OCI-LY7 (cell line): Measurements from ENCODE around the gene SOX21. TPM values are rescaled to one million over a fixed set of nuclear protein-coding genes. Genes with fewer than 3 reads are reported as not detected.

Source experiments
- BruUV-seq: library from RNA; stranded (reverse); fragments of 400-500 nt; replicated peaks from 2 replicates; lab custom pipeline; 2021; lab: Mats Ljungman, UMichigan
- CTCF ChIA-PET: fragments of 300-600 bp; sonication (Branson Sonifier 250); formaldehyde crosslinking; loops from one replicate; lab custom pipeline; 2022; ENCODE audit warnings: antibody characterized with exemption; ENCODE audit not compliant: unreplicated experiment; lab: Charles Lee
- POLR2A ChIA-PET: fragments of 300-600 bp; sonication (Branson Sonifier 250); formaldehyde crosslinking; loops from one replicate; lab custom pipeline; 2022; ENCODE audit warnings: antibody characterized with exemption; lab: Charles Lee
- DNase-seq: peaks from one replicate; pipeline ENCODE4 v3.0.0-alpha.2; 2015; ENCODE audit warnings: low spot score
- H2AFZ ChIP-seq: fragments of 200-600 bp; sonication (generic), shearing (Covaris generic); 2 replicates; pipeline ENCODE4 v1.6.1; 2014; ENCODE audit warnings: mild to moderate bottlenecking, antibody characterized with exemption, low read length, moderate library complexity
- H3K27ac ChIP-seq: fragments of 200-600 bp; sonication (generic); 2 replicates; pipeline ENCODE4 v1.5.1; 2014; ENCODE audit warnings: mixed run types, low read depth, mild to moderate bottlenecking, moderate library complexity, low read length, inconsistent platforms; ENCODE audit not compliant: poor library complexity, severe bottlenecking
- H3K36me3 ChIP-seq: fragments of 200-600 bp; sonication (generic); 2 replicates; pipeline ENCODE4 v1.6.1; 2014; ENCODE audit warnings: mild to moderate bottlenecking, antibody characterized with exemption, low read length, moderate library complexity, mixed read lengths; ENCODE audit not compliant: insufficient read depth
- H3K4me1 ChIP-seq: fragments of 200-600 bp; sonication (generic); 2 replicates; pipeline ENCODE4 v1.5.1; 2014; ENCODE audit warnings: mild to moderate bottlenecking, low read length; ENCODE audit not compliant: insufficient read depth, poor library complexity, severe bottlenecking
- H3K4me2 ChIP-seq: fragments of 200-600 bp; sonication (generic); 2 replicates; pipeline ENCODE4 v1.6.1; 2014; ENCODE audit warnings: mild to moderate bottlenecking, low read length
- H3K4me3 ChIP-seq: fragments of 200-600 bp; sonication (generic); 2 replicates; pipeline ENCODE4 v1.5.1; 2014; ENCODE audit warnings: mild to moderate bottlenecking, low read depth, low read length; ENCODE audit not compliant: poor library complexity, severe bottlenecking
- H3K79me2 ChIP-seq: fragments of 200-600 bp; sonication (generic); 2 replicates; pipeline ENCODE4 v1.6.1; 2016; ENCODE audit warnings: low read depth, mild to moderate bottlenecking, low read length, moderate library complexity, mixed read lengths; ENCODE audit not compliant: insufficient read depth
- H3K9me2 ChIP-seq: fragments of 200-600 bp; sonication (generic); 2 replicates; pipeline ENCODE4 v1.6.1; 2016; ENCODE audit warnings: mild to moderate bottlenecking, low read length, mixed read lengths; ENCODE audit not compliant: insufficient read depth
- H3K9me3 ChIP-seq: fragments of 200-600 bp; sonication (generic); 2 replicates; pipeline ENCODE4 v1.6.1; 2014; ENCODE audit warnings: mild to moderate bottlenecking, mixed run types, low read length, mixed read lengths
- H4K20me1 ChIP-seq: fragments of 200-600 bp; sonication (generic); 2 replicates; pipeline ENCODE4 v1.6.1; 2014; ENCODE audit warnings: mild to moderate bottlenecking, antibody characterized with exemption, low read length, moderate library complexity, mixed read lengths; ENCODE audit not compliant: insufficient read depth
- EZH2phosphoT487 ChIP-seq: fragments of 200-600 bp; sonication (generic); IDR thresholded peaks from 2 replicates; pipeline ENCODE4 v1.6.1; 2018; ENCODE audit warnings: low read depth, borderline replicate concordance, mild to moderate bottlenecking, mixed run types, antibody characterized with exemption, low read length, moderate library complexity, mixed read lengths
- intact Hi-C: fragments of 100-400 bp; cut with micrococcal nuclease; formaldehyde crosslinking; loops from one replicate; pipeline ENCODE4 v1.10.0; 2022; ENCODE audit not compliant: unreplicated experiment
- total RNA-seq, 2 experiments: library from RNA; depleted of rRNA in 1 of 2; stranded (reverse); fragments of >200 nt in 1 of 2; shearing (Covaris generic) in 1 of 2; gene quantifications; 2 replicates each; pipeline ENCODE4 v1.2.3, GENCODE V29; 2014 to 2022
- TF ChIP-seq, protein P1 (sequence below): fragments of 200-600 bp; sonication (generic); conservative IDR thresholded peaks from 2 replicates; pipeline ENCODE4 v1.5.1; 2014; ENCODE audit warnings: mild to moderate bottlenecking, antibody characterized with exemption, low read length, moderate library complexity, mixed read lengths

Gene SOX21
- total RNA-seq, 2 experiments from 2014 or later: not detected

DNA sequence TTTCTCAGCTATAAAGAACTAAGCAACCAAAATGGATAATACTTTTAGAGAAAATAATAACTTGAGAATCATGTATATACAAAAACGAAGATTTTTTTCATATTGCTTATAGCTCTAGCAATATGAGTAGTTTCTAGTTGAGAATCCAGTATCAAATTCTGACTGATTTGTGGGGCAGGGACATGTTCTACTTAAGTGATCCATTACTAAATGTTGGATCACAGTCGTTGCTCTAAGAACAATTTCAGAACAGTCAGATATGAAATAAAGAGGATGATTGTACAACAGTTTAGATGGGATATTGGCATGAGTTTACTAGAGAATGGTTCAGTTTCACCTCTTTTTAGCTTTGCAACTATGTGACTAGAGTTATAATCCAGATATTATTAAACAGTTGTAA, 39.9 kb downstream of the SOX21 start:
- no TSS peak for BruUV-seq
- intact Hi-C loops: no loop called here
- no peaks in the 10 kb centered on the region for H3K4me1 ChIP-seq
- H3K4me3 ChIP-seq: no peak overlapping the region
- ChIA-PET POLR2A (interaction anchor here (0.5 to 0.7 kb wide), 2 partner anchors 66 to 1110 kb away, joined by 3 to 4 read pairs; no protein-coding TSS in a partner anchor), CTCF (no interaction called here)
- no peaks in the 10 kb centered on the region for H3K36me3 ChIP-seq
- no peaks in the 10 kb centered on the region for H3K79me2 ChIP-seq
- H3K4me2 ChIP-seq: no peak overlapping the region
- H3K9me3 ChIP-seq: no peaks in the 10 kb centered on the region
- TF ChIP-seq EZH2phosphoT487: no peak
- TF ChIP-seq, protein P1, sequence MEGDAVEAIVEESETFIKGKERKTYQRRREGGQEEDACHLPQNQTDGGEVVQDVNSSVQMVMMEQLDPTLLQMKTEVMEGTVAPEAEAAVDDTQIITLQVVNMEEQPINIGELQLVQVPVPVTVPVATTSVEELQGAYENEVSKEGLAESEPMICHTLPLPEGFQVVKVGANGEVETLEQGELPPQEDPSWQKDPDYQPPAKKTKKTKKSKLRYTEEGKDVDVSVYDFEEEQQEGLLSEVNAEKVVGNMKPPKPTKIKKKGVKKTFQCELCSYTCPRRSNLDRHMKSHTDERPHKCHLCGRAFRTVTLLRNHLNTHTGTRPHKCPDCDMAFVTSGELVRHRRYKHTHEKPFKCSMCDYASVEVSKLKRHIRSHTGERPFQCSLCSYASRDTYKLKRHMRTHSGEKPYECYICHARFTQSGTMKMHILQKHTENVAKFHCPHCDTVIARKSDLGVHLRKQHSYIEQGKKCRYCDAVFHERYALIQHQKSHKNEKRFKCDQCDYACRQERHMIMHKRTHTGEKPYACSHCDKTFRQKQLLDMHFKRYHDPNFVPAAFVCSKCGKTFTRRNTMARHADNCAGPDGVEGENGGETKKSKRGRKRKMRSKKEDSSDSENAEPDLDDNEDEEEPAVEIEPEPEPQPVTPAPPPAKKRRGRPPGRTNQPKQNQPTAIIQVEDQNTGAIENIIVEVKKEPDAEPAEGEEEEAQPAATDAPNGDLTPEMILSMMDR: no peak
- no peak for DNase-seq
- no peaks in the 10 kb centered on the region for H3K9me2 ChIP-seq
- no peak overlapping the region for H2AFZ ChIP-seq
- no peaks in the 10 kb centered on the region for H4K20me1 ChIP-seq
- no peak overlapping the region for H3K27ac ChIP-seq

DNA sequence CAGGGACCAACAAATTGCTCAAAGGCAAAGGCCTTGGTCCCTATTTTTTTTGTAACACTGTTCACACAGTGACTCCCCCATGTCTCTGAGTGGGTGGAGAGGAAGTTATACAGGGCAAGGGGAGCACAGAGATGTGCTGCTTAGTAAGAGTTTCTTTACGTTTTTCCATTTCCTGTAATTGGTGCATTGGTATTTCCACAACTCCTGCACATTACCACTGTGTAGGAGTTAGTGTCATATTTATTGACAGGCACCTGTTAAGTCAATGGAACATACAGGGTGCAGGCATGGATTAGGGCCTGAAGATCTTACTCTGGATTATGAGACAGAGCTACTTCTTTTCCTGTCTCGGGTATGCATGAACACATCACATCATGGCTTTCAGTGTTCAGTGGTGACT, 45.2 kb downstream of the SOX21 start:
- intact Hi-C loops: no loop called here
- no peak for DNase-seq
- TF ChIP-seq EZH2phosphoT487: no peak
- TF ChIP-seq, protein P1: no peak
- H3K79me2 ChIP-seq: no peaks in the 10 kb centered on the region
- no peak overlapping the region for H3K4me3 ChIP-seq
- H2AFZ ChIP-seq: no peak overlapping the region
- BruUV-seq: no TSS peak
- H3K4me1 ChIP-seq: no peaks in the 10 kb centered on the region
- no peak overlapping the region for H3K27ac ChIP-seq
- ChIA-PET POLR2A (interaction anchor here (1.1 kb wide), 1 partner anchor 61 kb away, joined by 3 read pairs; no protein-coding TSS in a partner anchor), CTCF (no interaction called here)
- no peak overlapping the region for H3K4me2 ChIP-seq
- no peaks in the 10 kb centered on the region for H3K36me3 ChIP-seq
- no peaks in the 10 kb centered on the region for H4K20me1 ChIP-seq
- no peaks in the 10 kb centered on the region for H3K9me3 ChIP-seq
- H3K9me2 ChIP-seq: no peaks in the 10 kb centered on the region

GRCh38 chr13:94666065-94666464, 46.3 kb downstream of the SOX21 start:
- H3K4me1 ChIP-seq: no peaks in the 10 kb centered on the region
- H3K9me2 ChIP-seq: no peaks in the 10 kb centered on the region
- POLR2A ChIA-PET: no interaction called here
- intact Hi-C loops: no loop called here
- no peaks in the 10 kb centered on the region for H3K36me3 ChIP-seq
- TF ChIP-seq EZH2phosphoT487: no peak
- TF ChIP-seq, protein P1: no peak
- no peak overlapping the region for H3K4me2 ChIP-seq
- CTCF ChIA-PET: no interaction called here
- DNase-seq: no peak
- H4K20me1 ChIP-seq: no peaks in the 10 kb centered on the region
- H2AFZ ChIP-seq: no peak overlapping the region
- no TSS peak for BruUV-seq
- H3K9me3 ChIP-seq: no peaks in the 10 kb centered on the region
- no peak overlapping the region for H3K27ac ChIP-seq
- H3K79me2 ChIP-seq: no peaks in the 10 kb centered on the region
- no peak overlapping the region for H3K4me3 ChIP-seq
